ENCODE measurements around the gene TMEM259. TPM values are rescaled to one million over a fixed set of nuclear protein-coding genes. Genes with fewer than 3 reads are reported as not detected.

Gene TMEM259
- total and polyA plus RNA-seq, 2 of the 13 experiments (the other 11 are each of a cell fraction or from before 2014, with no cell fraction given) = 64.7 to 164 TPM

DNA sequence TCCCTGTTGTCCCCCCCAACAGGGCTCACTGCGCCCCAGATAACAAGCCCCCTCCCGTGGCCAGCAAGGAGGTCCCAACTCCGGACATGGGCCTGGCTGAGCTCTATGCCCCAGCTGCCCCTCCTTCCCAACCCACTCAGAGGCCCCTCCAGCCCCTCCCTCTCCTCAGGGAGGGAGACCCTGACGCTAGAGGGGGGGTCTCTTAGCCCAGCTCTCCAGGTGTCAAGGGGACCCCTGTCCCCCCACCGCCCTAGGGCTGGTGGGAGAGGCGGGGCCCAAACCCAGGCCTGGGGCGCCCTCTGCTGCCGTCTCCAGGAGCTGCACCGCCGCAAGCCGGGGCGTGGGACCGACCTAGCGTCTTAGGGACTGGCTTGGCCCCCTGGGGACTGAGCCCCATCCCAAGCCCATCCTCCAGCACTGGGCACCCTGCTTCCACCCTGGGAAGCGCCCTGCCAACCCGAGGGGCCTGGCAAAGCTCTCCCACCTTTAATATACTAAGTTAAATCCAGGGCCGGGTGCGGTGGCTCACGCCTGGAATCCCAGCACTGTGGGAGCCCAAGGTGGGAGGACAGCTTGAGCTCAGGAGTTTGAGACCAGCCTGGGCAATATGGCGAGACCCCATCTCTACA is 19.3 kb downstream of the TMEM259 start (continued):
- TF ChIP-seq BHLHE40 (IDR thresholded peaks at IDR 0.05; ENCODE audit: low read length) = 0 out of 2 replicates have a peak, but pooled peaks have one; percentile 16
- TF ChIP-seq MTF1 (CRISPR knock-in tag; IDR thresholded peaks at IDR 0.05) = no peak
- TF ChIP-seq ONECUT2 (CRISPR knock-in tag; IDR thresholded peaks at IDR 0.05) = no peak
- TF ChIP-seq PATZ1 (CRISPR knock-in tag; IDR thresholded peaks at IDR 0.05) = peak; percentile 73; the same call in 1 of the 2 replicates
- TF ChIP-seq EED (CRISPR knock-in tag; IDR thresholded peaks at IDR 0.05) = no peak
- no peak for TF ChIP-seq ZC3H4 (CRISPR knock-in tag; IDR thresholded peaks at IDR 0.05; ENCODE audit: borderline replicate concordance)
- TF ChIP-seq XRCC5 (optimal IDR thresholded peaks at IDR 0.05; ENCODE audit: low read length) = peak; percentile 76
- TF ChIP-seq, protein P1, sequence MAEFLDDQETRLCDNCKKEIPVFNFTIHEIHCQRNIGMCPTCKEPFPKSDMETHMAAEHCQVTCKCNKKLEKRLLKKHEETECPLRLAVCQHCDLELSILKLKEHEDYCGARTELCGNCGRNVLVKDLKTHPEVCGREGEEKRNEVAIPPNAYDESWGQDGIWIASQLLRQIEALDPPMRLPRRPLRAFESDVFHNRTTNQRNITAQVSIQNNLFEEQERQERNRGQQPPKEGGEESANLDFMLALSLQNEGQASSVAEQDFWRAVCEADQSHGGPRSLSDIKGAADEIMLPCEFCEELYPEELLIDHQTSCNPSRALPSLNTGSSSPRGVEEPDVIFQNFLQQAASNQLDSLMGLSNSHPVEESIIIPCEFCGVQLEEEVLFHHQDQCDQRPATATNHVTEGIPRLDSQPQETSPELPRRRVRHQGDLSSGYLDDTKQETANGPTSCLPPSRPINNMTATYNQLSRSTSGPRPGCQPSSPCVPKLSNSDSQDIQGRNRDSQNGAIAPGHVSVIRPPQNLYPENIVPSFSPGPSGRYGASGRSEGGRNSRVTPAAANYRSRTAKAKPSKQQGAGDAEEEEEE (CRISPR knock-in tag; IDR thresholded peaks at IDR 0.05; ENCODE audit: borderline replicate concordance) = no peak
- no peak for TF ChIP-seq NR2F2 (IDR thresholded peaks at IDR 0.05; ENCODE audit: borderline replicate concordance, low read depth)
- no peak for TF ChIP-seq PBX2 (CRISPR knock-in tag; IDR thresholded peaks at IDR 0.05)
- TF ChIP-seq, protein P2, sequence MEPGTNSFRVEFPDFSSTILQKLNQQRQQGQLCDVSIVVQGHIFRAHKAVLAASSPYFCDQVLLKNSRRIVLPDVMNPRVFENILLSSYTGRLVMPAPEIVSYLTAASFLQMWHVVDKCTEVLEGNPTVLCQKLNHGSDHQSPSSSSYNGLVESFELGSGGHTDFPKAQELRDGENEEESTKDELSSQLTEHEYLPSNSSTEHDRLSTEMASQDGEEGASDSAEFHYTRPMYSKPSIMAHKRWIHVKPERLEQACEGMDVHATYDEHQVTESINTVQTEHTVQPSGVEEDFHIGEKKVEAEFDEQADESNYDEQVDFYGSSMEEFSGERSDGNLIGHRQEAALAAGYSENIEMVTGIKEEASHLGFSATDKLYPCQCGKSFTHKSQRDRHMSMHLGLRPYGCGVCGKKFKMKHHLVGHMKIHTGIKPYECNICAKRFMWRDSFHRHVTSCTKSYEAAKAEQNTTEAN (CRISPR knock-in tag; conservative IDR thresholded peaks at IDR 0.05) = no peak
- TF ChIP-seq MEIS2 (CRISPR knock-in tag; IDR thresholded peaks at IDR 0.05) = no peak
- no peak for TF ChIP-seq ISX (CRISPR knock-in tag; conservative IDR thresholded peaks at IDR 0.05)
- TF ChIP-seq, protein P3, sequence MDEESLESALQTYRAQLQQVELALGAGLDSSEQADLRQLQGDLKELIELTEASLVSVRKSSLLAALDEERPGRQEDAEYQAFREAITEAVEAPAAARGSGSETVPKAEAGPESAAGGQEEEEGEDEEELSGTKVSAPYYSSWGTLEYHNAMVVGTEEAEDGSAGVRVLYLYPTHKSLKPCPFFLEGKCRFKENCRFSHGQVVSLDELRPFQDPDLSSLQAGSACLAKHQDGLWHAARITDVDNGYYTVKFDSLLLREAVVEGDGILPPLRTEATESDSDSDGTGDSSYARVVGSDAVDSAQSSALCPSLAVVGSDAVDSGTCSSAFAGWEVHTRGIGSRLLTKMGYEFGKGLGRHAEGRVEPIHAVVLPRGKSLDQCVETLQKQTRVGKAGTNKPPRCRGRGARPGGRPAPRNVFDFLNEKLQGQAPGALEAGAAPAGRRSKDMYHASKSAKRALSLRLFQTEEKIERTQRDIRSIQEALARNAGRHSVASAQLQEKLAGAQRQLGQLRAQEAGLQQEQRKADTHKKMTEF (CRISPR knock-in tag; IDR thresholded peaks at IDR 0.05) = peak; percentile 30; the same call in 1 of the 2 replicates
- no peak for TF ChIP-seq ZNF326 (CRISPR knock-in tag; IDR thresholded peaks at IDR 0.05; ENCODE audit: borderline replicate concordance)
- TF ChIP-seq PCBP2 (optimal IDR thresholded peaks at IDR 0.05; ENCODE audit: low read depth, low read length, poor library complexity, severe bottlenecking) = no peak
- TF ChIP-seq ZSCAN29 (CRISPR knock-in tag; conservative IDR thresholded peaks at IDR 0.05) = no peak
- TF ChIP-seq NAIF1 (CRISPR knock-in tag; IDR thresholded peaks at IDR 0.05; ENCODE audit: borderline replicate concordance) = no peak
- TF ChIP-seq, protein P4, sequence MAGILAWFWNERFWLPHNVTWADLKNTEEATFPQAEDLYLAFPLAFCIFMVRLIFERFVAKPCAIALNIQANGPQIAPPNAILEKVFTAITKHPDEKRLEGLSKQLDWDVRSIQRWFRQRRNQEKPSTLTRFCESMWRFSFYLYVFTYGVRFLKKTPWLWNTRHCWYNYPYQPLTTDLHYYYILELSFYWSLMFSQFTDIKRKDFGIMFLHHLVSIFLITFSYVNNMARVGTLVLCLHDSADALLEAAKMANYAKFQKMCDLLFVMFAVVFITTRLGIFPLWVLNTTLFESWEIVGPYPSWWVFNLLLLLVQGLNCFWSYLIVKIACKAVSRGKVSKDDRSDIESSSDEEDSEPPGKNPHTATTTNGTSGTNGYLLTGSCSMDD (CRISPR knock-in tag; IDR thresholded peaks at IDR 0.05) = no peak
- TF ChIP-seq SAP130 (CRISPR knock-in tag; IDR thresholded peaks at IDR 0.05; ENCODE audit: low read depth) = no peak

Data from HepG2 (cell line).